Fibroblast of lung (primary cell): ENCODE measurements around the gene STARD7.

Experiments
- CTCF ChIP-seq, 2 donors: IDR thresholded peaks in 1 of 2; conservative IDR thresholded peaks in 1 of 2; 1 replicate in 1 of 2; 2 replicates in 1 of 2; pipeline ENCODE4 v1.5.1; 2011 to 2012; ENCODE audit warnings: low read length in 2 of 2, control low read depth in 1 of 2, inconsistent platforms in 1 of 2, low read depth in 1 of 2, mild to moderate bottlenecking in 1 of 2
- EZH2 ChIP-seq: IDR thresholded peaks from 2 replicates; pipeline ENCODE4 v1.5.1; 2012; ENCODE audit warnings: low read length, control low read depth, mild to moderate bottlenecking; ENCODE audit errors: missing control alignments

DNA sequence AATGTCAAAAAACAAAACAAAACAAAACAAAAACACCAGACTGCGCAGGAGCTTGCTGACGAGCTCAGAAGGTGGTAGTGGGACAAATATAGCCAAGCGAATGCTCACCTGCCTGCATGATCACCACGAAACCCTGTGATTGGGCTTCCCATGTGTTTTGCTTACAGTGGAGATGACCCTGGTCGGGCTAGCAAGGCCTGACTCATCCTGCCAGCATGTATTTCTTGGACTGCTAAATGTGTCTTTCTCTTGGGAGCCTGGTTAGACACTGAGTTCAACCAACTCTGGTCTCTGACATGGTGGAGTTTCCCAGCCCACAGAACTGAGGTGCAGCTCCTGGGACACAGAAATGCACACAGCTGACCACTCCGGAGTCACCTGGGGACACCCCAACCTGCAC is 32.7 kb downstream of the STARD7 start:
- TF ChIP-seq EZH2 (no peak), CTCF (conservative IDR thresholded peaks at IDR 0.05 in 1 of 2, IDR thresholded peaks at IDR 0.05 in 1 of 2; ENCODE audit: low read depth in 1 of 2, low read length in 2 of 2) (no peak)
